ENCODE measurements around the gene NLRP5. TPM values are rescaled to one million over a fixed set of nuclear protein-coding genes. Genes with fewer than 3 reads are reported as not detected.
A peak's percentile ranks its signal among the peaks of the same experiment; 100 is the strongest.

Gene NLRP5
- total RNA-seq, 1 donor from 2014 or later, result not detected

DNA sequence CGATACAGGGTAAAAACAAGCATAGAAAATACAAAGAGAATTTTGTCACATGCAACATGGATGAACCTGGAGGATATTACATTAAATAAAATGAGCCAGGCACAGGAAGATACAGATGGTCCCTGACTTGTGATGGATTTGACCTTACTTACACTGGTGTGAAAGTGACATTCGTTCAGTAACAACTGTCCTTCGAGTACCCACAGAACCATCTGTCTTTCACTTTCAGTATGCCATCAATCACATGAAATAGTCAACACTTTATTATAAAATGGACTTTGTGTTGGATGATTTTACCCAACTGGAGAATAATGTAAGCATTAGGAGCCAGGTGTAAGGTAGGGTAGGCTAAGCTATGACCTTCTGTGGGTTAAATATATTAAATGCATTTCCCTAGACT is 83.1 kb downstream of the NLRP5 start:
- FAIRE-seq (no peak), DNase-seq (ENCODE audit: low spot score in 2 of 2) (no peak)

DNA sequence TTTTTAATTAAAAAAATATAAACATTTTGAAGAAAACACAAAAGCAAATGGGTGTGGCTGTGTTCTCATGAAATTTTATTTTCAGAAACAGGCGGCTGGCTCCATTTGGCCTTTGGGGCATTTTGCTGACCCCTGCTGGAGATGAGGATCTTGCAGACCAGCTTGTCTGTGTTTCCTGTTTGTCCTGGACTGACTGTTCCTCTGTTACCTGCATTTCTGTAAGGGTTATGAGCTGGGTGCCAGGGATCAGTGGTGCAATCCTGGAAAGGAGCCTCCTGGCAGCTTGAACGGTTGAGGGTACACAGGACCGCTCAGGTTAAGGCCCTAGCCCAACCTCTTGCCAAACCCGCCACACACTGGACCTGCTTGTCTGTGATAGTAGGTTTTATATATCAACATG is 84.6 kb downstream of the NLRP5 start:
- DNase-seq (ENCODE audit: low spot score in 2 of 2) (no peak), FAIRE-seq (no peak)

DNA sequence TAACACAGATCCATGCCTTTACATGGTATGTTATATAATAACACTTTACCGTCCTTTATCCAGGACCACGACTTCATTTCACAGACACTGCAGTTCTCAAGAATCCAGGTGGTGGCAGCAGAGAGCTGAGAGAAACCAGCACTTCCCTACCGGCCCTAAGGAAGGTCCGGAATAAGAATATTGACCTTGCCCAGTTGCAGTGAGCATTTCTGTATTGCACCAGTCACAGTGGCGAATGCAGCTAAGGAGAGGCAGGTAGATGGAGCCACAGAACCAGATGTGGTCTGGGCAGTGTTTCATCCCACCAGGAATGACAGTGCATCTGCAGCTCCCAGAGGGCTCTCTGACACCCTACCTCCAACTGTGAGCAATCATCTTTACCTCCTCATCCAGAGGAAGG is 89.9 kb downstream of the NLRP5 start:
- no peak for FAIRE-seq
- peak in 1 of 2 donors; percentile 66 for DNase-seq (ENCODE audit: low spot score in 2 of 2)

DNA sequence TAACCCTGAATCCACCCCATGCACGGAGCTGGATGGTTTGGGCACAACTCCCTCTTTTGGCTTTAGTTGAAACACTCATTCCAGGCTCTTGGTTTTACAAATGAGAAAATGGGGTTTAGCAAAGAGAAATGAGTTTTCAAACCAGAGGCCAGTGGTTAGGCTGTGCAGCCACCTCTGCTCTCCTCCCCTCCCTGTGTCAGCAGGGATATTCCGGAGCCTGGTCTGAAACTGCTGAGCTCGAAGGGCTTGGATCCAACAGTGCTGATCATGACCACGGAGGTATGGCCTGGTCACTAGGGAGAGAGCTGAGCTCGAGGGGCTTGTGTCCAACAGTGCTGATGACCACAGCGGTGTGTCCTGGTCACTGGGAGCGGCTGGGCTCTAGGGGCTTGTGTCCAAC is 93.0 kb downstream of the NLRP5 start:
- FAIRE-seq (no peak), DNase-seq (ENCODE audit: low spot score in 2 of 2) (no peak)

DNA sequence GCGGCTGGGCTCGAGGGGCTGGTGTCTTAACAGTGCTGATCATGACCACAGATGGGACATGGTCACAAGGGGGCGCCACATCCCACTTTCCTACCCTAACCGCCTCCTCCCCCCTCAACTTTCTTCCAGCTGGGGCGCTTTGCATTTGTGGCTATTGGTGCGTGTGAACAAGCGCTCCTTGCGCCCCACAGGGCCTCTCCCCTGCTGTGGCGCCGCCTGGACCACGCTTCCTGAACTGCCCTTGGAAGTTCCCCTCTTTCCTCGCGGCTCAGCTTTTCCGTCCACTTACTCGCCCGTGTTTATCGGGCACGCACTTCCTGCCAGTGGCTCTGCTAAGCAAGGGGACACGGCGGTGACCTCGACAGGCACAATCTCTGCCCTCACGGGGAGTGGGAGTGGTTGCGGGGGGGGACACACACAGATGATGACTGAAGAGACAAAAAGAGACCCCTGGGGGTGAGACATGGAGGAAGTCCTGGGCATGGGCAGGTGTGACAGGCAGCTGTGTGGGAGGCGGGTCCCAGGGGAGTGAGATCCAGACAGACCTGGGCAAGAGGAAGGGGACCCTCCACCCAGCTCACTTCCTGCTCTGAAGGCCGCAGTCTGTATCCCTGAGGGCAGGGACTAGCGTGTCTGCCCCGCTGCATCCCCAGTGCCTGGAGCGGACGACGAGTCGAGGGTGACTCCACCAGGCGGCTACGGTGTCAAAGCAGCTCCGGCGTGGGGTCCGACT is 94.3 kb downstream of the NLRP5 start:
- FAIRE-seq (no peak), DNase-seq (ENCODE audit: low spot score in 2 of 2) (peak in 1 of 2 donors; percentile 81)

DNA sequence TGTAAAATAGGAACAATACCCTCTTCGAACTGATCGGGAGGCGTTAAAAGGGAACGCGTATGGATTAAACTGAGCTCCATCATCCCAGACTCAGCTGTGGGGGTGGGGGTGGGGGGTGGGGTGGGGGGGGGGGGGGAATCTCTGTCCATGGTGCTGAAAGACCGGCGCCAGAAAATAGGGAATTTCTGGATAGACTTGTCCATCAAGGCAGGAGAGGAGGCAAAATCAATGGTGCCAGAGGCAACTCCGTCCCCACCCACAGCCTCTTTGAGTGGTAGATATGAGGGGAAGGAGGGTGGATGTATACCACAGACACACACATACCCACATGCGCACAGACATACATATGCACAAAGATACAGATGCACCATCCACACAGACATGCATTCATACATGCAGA is 97.1 kb downstream of the NLRP5 start:
- FAIRE-seq (no peak), DNase-seq (ENCODE audit: low spot score in 2 of 2) (peak in 1 of 2 donors; percentile 1)

DNA sequence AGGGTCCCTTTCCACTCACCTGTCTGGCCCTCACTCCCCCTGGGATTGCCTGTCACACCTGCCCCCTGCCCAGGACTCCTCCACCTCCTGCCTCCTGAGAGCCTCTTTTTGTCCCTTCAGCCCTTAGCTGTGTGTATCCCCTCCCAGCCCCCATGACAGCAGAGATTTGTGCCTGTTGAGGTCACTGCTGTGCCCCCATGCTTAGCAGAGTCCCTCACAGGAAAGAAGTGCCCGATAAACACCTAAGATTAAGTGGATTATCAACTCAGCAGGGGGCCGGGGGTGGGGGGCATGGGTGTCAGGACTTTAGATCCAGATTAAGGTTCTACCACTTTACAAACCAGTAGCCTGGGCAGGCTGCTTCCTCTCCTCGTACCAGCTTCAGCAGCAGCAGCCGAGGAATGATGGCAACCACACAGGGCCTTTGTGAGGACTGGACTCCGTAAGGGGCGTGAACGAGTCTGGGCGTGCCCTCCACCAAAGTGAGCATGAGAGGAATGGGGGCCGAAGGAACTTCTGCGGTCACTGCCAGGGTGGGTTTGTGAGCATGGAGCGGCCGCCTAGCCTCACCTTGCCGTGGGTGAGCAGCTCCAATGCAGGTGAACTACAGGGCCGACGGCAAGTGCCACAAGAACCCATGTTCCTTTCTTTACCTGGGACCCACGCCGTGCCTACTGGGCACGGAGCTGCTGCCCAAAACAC is 98.4 kb downstream of the NLRP5 start:
- DNase-seq (ENCODE audit: low spot score in 2 of 2) (no peak), FAIRE-seq (no peak)

DNA sequence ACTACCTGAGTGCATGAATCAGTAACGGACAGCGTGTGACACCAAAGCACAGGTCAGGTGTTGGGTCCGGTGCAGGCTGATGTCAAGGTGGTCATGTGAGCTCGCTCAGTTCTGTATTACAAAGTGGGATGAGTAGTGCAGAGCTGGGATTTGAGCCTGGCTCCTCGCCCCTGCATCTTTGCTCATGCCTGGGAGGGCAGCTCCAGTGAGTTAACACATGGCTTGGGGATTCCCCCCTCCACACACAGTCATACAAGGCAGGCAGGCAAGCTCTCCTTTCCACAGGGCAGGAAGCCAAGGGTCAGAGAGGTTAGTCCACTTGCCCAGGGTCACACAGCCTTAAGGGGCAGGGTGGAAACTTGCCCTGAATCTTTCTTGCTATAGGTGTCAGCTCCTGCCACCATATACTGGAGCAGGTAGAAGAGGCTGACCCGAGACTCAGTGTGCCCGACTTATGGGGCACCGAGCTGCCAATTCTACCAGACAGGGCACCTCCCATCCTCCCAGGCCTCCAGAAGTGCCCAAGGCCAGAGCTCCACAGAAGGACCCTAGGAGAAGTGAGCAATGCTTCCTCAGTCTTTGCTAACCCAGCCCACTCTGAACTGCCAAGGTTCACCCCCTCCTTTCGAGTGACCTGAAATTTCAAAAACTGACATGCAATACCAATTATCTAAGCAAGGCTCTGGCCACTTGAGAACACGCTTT is 99.1 kb downstream of the NLRP5 start:
- no peak for FAIRE-seq
- DNase-seq (ENCODE audit: low spot score in 2 of 2), result no peak

DNA sequence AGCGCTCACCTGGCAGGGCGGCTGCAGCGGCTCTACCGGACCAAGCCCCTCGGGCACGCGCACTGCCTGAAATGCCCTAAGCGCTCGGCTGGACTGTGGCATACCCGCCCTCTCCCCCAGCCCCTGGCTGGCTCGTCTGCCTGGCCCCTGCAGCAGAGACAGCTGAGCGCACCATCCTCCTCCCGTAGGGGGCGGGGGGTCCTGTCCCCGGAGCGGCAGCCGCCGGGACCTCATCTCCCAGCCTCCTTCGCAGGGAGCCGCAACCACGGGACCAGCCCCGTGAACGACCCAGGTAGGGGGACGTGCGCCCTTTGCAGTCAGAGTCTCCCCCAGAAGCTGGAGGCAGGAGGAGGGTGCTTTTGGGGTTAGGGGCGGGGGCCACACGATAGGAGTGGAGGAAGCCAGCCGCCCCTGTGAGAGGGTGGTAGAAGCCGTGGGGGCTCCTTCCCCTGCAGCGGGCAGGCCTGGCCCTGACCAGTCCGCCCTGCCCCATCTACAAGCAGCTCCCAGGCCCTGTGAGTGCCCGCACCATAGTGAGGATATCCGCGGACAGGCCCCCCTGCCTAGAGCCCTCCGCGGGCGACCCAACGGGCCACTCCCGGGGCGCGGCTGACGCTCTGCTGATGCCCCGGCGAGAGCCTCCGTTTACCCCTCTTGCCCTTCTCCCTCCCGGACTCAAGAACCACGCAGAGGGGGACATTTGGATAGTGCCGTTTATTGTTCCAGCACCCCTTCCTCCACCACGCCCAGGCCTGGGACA is 100.3 kb downstream of the NLRP5 start:
- DNase-seq (ENCODE audit: low spot score in 2 of 2) (peak in 1 of 2 donors; percentile 11), FAIRE-seq (no peak)

DNA sequence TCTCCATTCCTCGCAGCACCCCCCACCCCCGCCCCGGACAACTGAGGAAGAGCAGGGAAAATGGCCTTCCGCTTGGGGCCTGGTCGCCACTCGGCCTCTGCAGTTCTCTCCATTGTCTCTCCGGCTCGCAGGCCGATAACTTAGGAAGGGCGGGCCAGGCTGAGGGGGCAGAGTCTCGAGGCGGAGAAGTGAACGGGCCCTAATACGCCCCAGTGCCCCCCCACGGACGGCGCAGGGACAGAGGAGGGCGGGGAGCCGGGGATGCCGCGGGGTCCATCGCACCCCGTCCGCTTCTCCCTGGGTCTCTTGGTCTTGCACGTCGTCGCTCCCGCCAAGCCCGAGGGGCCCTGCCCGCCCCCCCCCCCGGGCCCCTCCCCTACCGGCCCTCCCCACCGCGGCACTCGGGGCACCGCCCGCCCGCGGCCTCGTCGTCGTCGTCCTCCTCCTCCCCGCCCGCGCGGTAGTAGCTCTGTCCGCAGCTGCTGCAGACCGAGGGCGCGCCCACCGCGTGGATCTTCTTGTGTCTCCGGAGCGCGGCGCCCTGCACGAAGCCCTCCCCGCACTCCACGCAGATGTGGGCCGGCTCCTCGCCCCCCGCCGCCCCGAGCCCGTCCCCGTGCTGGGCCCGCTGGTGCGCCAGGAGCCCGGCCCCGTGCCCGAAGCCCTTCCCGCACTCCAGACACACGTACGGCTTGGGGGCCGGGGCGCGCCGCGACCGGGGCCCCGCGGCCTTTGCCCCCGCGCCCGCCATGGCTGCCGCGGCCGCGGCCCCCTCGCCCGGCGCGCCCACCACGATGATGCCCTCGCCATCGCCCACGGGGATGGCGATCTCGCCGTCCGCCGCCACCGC is 101.3 kb downstream of the NLRP5 start:
- DNase-seq (ENCODE audit: low spot score in 2 of 2) (peak in 1 of 2 donors; percentile 24), FAIRE-seq (no peak)

DNA sequence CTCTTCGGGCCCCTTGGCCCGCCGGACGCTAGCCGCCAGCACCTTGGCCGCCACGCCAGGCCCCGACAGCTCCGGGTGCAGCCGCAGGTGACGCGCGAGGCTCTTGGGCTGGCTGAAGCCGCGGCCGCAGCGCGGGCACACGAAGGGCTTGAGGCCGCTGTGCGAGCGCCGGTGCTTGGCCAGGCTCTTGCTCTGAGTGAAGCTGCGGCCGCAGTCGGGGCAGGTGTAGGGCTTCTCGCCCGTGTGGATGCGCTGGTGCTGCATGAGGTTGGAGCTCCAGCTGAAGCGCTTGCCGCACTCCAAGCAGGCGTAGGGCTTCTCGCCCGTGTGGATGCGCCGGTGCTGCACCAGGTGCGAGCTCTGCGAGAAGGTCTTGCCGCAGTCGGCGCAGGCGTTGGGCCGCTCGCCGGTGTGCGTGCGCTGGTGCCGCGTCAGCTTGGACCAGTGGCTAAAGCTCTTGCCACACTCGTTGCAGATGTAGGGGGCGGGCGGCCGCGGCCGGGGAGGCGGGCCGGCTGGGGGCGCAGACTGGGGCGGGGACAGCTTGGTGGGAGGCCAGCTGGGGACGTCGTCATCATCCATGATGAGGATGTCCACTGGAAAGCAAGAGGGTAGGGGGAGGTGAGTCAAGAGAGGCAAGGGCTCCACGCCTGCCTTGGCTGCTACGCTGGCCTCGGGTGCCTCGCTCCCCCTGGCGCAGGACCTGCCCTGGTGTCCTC is 102.1 kb downstream of the NLRP5 start:
- DNase-seq (ENCODE audit: low spot score in 2 of 2), result peak in 1 of 2 donors; percentile 24
- FAIRE-seq, result no peak

DNA sequence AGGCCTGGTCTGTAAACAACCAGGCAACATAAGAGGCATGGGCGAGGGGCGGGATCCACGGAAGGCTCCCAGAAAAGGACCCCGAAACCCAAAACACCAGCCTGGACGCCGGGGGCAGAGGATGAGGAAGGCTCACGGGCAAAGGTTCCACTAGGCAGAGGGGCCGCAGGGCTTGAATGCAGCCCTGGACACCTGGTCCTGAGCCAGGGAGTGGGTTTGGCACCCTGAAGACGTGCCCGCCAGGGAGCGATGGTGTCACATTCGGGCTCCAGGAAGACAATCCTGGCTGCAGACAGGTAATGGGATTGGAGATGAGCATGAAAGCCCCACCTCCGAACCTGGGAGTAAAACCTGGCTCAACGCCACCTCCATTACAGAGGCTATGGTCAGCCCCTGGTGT is 102.8 kb downstream of the NLRP5 start:
- peak in 1 of 2 donors; percentile 28 for DNase-seq (ENCODE audit: low spot score in 2 of 2)
- no peak for FAIRE-seq

DNA sequence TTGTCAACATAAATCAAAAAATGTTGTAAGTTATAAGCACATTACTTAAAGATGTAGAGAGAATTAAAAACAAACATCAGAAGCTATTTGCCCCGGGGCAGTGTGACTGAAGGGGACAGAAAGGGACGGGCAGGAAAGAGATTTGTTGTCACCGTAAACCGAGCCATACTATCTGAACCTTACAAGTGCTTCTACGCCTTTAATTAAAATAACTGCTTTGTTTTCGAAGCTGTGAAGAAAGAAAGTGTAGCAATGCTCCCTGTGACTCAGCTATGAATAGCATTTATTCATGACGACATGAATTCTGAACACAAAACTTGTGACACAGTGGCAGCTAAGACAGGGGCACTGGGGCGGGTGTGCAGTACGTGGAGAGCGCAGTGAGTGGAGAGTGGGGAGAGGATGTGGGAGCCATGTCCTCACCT is 104.5 kb downstream of the NLRP5 start:
- FAIRE-seq, result no peak
- peak in 1 of 2 donors; percentile 68 for DNase-seq (ENCODE audit: low spot score in 2 of 2)

DNA sequence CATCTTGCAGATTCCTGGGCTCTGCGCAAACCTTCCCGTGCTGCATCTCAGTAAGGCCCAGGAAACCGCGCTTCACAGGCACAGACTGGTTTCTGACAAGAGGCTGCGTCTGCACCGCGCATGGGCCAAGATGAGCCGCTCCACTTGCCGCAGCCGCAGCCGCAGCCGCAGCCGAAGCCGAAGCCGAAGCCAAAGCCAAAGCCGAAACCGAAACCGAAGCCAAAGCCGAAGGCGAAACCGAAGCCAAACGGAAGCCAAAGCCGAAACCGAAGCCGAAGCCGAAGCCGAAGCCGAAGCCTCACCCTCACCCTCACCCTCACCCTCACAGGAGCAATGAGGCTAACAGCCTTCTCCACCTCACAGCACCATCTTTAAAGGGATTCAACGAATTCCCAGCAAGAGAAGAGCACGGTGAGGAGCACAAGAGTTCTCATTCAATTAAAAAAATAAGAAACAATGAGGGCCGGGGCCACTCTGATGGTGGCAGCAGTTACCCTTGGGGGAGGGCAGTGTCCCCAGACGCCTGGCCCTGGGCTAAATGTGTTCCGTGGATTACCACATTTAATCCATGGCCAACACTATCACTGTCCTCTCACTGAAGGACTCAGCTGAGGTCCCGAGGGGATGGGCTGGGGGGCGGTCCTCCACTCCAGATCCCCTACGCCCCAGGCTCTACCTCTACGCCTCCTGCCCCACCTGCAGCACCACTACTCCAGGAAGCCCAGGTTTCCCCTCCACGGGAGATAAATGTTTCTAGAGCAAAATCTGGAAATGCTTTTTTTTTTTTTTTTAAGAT is 105.4 kb downstream of the NLRP5 start:
- no peak for FAIRE-seq
- DNase-seq (ENCODE audit: low spot score in 2 of 2), result no peak

DNA sequence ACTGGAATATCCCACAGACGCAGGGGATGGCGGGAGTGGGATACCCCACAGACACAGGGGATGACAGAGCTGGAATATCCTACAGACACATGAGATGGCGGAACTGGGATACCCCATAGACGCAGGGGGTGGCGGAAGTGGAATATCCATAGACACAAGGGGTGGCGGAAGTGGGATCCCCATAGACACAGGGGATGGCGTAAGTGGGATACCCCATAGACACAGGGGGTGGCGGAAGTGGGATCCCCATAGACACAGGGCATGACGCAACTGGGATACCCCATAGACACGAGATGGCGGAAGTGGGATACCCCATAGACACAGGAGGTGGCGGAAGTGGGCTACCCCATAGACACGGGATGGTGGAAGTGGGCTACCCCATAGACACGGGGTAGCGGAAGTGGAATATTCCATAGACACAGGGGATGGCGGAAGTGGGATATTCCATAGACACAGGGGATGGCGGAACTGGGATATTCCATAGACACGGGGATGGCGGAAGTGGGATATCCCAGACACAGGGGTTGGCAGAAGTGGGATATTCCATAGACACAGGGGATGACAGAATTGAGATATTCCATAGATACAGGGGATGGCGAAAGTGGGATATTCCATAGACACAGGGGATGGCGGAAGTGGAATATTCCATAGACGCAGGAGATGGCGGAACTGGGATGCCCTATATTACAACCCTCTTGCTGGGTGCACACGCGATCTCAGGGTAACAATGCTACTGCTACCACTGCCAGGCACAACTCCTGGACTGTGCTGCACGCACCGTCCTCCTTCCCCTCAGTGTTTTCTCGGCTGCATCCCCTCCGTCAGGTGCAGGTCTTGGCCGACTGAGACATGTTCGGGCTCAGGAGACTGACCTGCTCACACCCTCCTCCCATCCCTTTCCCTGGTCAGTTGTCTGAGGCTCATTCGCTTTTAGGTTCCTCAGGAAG is 106.4 kb downstream of the NLRP5 start:
- DNase-seq (ENCODE audit: low spot score in 2 of 2) (no peak), FAIRE-seq (no peak)

DNA sequence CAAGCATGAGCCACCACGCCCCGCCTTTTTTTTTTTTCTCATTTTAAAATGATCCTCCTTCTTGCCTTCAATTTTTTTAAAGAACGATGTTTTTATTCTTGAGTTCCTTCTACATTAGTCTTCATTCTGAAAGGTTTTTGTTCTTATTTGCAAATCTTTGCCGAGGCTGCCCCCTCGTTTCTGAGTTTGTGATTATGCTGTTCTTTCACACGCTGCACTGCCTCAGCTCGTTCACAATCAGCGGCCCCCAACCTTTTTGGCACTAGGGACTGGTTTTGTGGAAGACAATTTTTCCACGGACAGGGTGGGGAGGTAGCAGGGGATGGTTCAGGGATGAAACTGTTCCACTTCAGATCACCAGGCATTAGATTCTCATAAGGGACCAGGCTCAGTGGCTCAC is 107.9 kb downstream of the NLRP5 start:
- FAIRE-seq, result no peak

DNA sequence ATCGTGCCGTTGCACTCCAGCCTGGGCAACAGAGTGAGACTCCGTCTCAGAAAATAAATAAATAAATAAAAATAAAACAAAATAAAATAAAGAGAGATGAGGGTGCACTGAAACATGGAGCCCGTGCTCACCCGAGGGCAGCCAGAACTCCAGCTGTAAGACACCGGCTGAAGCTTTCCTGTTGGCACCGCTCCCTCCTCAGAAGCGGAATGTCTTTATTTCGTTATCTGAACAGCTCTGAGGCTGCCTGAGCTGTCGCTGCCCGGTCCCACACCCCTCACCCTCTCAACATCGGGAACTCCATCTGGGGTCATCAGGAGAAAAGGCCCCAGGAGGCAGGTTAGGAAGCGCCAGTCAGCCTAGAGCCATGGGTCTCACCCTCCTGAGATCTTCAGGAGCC is 110.1 kb downstream of the NLRP5 start:
- DNase-seq (ENCODE audit: low spot score in 2 of 2) (no peak), FAIRE-seq (no peak)

More for the DNA sequence above, 107.9 kb downstream of the NLRP5 start:
- no peak for DNase-seq (ENCODE audit: low spot score in 2 of 2)

Data from frontal cortex (tissue), 4 donors.